Measurements from ENCODE around the gene TOMM22.

DNA sequence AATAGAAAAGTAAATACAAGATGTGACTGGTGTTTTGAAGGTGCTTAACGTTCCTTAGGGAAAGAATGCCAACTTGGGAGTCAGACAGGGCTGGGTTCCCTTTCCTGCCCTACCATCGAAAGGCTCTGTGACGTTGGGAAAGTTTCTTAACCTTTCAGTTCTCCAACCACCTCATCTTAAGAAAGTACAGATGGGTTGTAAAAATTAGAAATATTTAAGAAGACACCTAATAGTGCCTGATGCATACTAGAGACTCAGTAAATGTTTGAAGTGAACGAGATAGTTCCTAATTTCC lies 25.1 kb downstream of the TOMM22 start:
- TF ChIP-seq, protein P1, sequence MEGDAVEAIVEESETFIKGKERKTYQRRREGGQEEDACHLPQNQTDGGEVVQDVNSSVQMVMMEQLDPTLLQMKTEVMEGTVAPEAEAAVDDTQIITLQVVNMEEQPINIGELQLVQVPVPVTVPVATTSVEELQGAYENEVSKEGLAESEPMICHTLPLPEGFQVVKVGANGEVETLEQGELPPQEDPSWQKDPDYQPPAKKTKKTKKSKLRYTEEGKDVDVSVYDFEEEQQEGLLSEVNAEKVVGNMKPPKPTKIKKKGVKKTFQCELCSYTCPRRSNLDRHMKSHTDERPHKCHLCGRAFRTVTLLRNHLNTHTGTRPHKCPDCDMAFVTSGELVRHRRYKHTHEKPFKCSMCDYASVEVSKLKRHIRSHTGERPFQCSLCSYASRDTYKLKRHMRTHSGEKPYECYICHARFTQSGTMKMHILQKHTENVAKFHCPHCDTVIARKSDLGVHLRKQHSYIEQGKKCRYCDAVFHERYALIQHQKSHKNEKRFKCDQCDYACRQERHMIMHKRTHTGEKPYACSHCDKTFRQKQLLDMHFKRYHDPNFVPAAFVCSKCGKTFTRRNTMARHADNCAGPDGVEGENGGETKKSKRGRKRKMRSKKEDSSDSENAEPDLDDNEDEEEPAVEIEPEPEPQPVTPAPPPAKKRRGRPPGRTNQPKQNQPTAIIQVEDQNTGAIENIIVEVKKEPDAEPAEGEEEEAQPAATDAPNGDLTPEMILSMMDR (IDR thresholded peaks at IDR 0.05) = no peak
- TF ChIP-seq POLR2A (IDR thresholded peaks at IDR 0.05) = no peak
